CD4-positive, alpha-beta T cell treated with Interleukin-2 at 100 ng/mL for 4 hours (primary cell): ENCODE results near the gene APC.

Experiments
- DNase-seq: peaks from one replicate; pipeline ENCODE4 v3.0.0-alpha.2; 2020; ENCODE audit warnings: low spot score

The APC gene

GRCh38 chr5:112737463-112738190 is at the start of gene APC:
TSS of gene APC (plus strand) at chr5:112737885. CDS start at chr5:112754891, 17,006 bp downstream.
- peak; percentile 73 for DNase-seq

- DNase-seq: no peak
Observed at GRCh38 chr5:112689155-112689909, 48.4 kb upstream of the APC start.

GRCh38 chr5:112690605-112691338 is 46.9 kb upstream of the APC start:
- DNase-seq: no peak

- no peak for DNase-seq
Observed at GRCh38 chr5:112691339-112691680, 46.4 kb upstream of the APC start.

- DNase-seq: peak; percentile 28
Observed at GRCh38 chr5:112691758-112692157, 45.9 kb upstream of the APC start.

GRCh38 chr5:112692472-112692871 is 45.2 kb upstream of the APC start:
- no peak for DNase-seq

GRCh38 chr5:112693301-112693700 is 44.4 kb upstream of the APC start:
- DNase-seq: no peak

- no peak for DNase-seq
Observed at GRCh38 chr5:112694853-112695709, 42.6 kb upstream of the APC start.

GRCh38 chr5:112696786-112697185 is 40.9 kb upstream of the APC start:
- DNase-seq: no peak

GRCh38 chr5:112697322-112697721 is 40.4 kb upstream of the APC start:
- DNase-seq: no peak

- DNase-seq: no peak
Observed at GRCh38 chr5:112697833-112698232, 39.9 kb upstream of the APC start.

- DNase-seq: no peak
Observed at GRCh38 chr5:112703866-112704820, 33.5 kb upstream of the APC start.

GRCh38 chr5:112706446-112707016 is 31.2 kb upstream of the APC start:
- no peak for DNase-seq

GRCh38 chr5:112707187-112708102 is 30.2 kb upstream of the APC start:
- DNase-seq: peak; percentile 99

- no peak for DNase-seq
Observed at GRCh38 chr5:112708103-112708622, 29.5 kb upstream of the APC start.

GRCh38 chr5:112709416-112709815 is 28.3 kb upstream of the APC start:
- no peak for DNase-seq

- no peak for DNase-seq
Observed at GRCh38 chr5:112710896-112711295, 26.8 kb upstream of the APC start.

GRCh38 chr5:112711436-112711835 is 26.2 kb upstream of the APC start:
- DNase-seq: no peak

GRCh38 chr5:112713206-112713605 is 24.5 kb upstream of the APC start:
- DNase-seq: no peak
